GM13977 (cell line): Measurements from ENCODE around the gene ACSM3.
A peak's percentile ranks its signal among the peaks of the same experiment; 100 is the strongest.
"Not testable (repeated sequence)": the region's sequence is repeated elsewhere in the genome, so short reads cannot be mapped to it uniquely, and the experiment has no call there.

Experiments used
- DNase-seq: peaks from one replicate; pipeline ENCODE4 v3.0.0; 2012; ENCODE audit warnings: low spot score
- in situ Hi-C: fragments of 300-500 bp; cut with MboI; formaldehyde crosslinking; loops from one replicate; pipeline ENCODE4 v1.12.0; 2022; ENCODE audit warnings: low sequenced_read_pairs, low pct_unique_long_range_greater_than_20kb, mixed read lengths, inconsistent platforms; ENCODE audit not compliant: unreplicated experiment
- TF ChIP-seq, protein P1 (sequence below): IDR thresholded peaks from 2 replicates; pipeline ENCODE4 v1.5.1; 2012; ENCODE audit warnings: mild to moderate bottlenecking, control low read depth; ENCODE audit not compliant: insufficient read depth; ENCODE audit errors: extremely low read depth, missing control alignments

The ACSM3 gene

GRCh38 chr16:20763461-20764232 is at the start of gene ACSM3:
TSS of gene ACSM3 (plus strand) at chr16:20764014. CDS start at chr16:20770035, 6,021 bp downstream.
- in situ Hi-C loops = no loop called here
- peak; percentile 89 for DNase-seq

DNA sequence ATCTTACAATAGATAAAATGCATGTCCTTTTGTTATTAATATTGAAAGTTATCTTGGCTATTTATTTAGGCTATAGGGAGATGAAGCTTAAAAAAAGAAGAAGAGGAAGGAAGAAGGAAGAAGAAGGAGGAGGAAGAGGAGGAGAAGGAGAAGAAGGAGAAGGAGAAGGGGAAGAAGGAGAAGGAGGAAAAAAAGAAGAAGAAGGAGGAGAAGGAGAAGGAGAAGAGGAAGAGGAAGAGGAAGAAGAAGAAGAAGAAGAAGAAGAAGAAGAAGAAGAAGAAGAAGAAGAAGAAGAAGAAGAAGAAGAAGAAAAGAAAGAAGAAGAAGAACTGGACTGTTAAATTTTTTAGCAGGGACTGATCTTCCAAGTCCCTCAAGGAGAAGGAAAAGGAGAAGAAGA is 46.1 kb upstream of the ACSM3 start:
- in situ Hi-C loops = loop anchor here (25.0 kb wide), 2 partner anchors 305 to 805 kb away; partner anchors contain the start of genes ACSM5 and PDILT
- DNase-seq = not testable (repeated sequence)

More at GRCh38 chr16:20763461-20764232, at the start of gene ACSM3:
- TF ChIP-seq, protein P1, sequence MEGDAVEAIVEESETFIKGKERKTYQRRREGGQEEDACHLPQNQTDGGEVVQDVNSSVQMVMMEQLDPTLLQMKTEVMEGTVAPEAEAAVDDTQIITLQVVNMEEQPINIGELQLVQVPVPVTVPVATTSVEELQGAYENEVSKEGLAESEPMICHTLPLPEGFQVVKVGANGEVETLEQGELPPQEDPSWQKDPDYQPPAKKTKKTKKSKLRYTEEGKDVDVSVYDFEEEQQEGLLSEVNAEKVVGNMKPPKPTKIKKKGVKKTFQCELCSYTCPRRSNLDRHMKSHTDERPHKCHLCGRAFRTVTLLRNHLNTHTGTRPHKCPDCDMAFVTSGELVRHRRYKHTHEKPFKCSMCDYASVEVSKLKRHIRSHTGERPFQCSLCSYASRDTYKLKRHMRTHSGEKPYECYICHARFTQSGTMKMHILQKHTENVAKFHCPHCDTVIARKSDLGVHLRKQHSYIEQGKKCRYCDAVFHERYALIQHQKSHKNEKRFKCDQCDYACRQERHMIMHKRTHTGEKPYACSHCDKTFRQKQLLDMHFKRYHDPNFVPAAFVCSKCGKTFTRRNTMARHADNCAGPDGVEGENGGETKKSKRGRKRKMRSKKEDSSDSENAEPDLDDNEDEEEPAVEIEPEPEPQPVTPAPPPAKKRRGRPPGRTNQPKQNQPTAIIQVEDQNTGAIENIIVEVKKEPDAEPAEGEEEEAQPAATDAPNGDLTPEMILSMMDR = no peak

DNA sequence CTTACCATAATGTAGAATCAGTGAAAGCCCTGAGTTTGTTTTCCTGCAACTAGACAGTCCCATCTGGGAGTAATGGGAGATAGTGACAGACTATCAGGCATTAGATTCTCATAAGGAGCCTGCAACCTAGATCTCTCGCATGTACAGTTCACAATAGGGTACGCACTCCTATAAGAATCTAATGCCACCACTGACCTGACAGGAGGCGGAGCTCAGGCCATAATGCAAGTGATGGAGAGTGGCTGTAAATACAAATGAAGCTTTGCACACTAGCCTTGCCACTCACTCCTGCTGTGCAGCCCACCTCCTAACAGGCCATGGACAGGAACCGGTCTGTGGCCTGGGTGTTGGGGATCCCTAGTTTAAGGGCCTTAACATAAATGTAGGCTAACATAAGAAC is 43.6 kb upstream of the ACSM3 start:
- DNase-seq = no peak
- in situ Hi-C loops = loop anchor here (25.0 kb wide), 2 partner anchors 308 to 808 kb away; partner anchors contain the start of genes ACSM5 and PDILT
- TF ChIP-seq, protein P1 = no peak

- TF ChIP-seq, protein P1 = no peak
- in situ Hi-C loops = no loop called here
- no peak for DNase-seq
Observed at GRCh38 chr16:20726661-20727060, 37.2 kb upstream of the ACSM3 start.

DNA sequence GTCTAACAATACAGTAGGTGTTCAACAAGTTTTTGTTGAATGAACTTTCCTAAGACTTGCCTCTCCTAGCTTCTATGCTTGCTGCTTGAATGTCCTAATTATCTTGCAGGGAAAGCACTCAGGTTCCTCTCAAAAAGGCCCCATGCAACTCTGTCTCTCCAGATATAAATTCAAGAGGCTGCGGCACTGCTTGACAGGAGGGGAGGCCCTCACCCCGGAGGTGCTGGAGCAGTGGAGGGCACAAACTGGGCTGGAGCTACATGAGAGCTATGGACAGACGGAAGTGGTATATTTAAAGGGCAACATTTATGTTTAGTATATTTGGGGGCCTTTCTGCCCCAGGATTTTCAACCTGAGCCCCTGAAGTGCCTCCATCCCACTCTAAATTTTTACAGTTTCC is 36.6 kb upstream of the ACSM3 start:
- in situ Hi-C loops = no loop called here
- no peak for DNase-seq
- TF ChIP-seq, protein P1 = no peak

DNA sequence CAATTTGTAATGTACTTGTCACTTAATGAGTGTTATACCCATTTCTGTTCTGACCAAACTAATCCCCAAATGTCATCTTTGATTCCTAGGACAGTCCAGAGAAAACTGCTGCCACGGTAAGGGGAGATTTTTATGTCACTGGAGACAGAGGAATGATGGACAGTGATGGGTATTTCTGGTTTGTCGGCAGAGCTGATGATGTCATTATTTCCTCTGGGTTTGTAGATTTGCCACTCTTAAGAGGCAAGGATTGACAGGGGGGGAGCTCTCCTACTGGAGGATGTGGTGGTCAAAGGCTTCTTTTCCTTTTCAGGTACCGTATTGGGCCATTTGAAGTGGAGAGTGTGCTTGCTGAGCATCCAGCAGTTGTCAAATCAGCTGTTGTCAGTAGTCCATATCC is 34.7 kb upstream of the ACSM3 start:
- TF ChIP-seq, protein P1 = no peak
- in situ Hi-C loops = no loop called here
- DNase-seq = no peak

DNA sequence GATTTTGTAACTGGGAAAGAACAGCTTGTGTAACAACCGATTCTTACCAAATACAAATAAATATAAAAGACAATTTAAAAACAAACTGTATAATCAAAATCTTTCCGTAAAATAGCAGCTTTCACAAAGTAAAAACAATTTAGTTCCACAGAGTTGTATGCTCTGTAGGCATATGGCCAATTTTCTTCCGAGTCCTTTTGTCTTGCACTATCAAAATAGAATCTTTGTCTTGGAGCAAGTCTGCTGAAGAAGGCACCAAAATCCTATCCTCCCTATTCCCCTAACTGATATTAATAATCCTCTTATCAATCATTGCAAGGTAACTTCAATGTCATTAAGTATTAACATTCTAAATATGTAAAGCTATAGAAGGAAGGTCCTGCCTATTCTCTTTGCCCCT is 29.8 kb upstream of the ACSM3 start:
- no peak for DNase-seq
- TF ChIP-seq, protein P1 = no peak
- in situ Hi-C loops = no loop called here
